GM10847 (cell line): ENCODE measurements around the gene DNAJB9.

ENCODE experiments used
- POLR2A ChIP-seq: IDR thresholded peaks from 2 replicates; pipeline ENCODE4 v1.6.1; 2011; ENCODE audit not compliant: insufficient read length; ENCODE audit errors: extremely low read depth

DNAJB9 gene

DNA sequence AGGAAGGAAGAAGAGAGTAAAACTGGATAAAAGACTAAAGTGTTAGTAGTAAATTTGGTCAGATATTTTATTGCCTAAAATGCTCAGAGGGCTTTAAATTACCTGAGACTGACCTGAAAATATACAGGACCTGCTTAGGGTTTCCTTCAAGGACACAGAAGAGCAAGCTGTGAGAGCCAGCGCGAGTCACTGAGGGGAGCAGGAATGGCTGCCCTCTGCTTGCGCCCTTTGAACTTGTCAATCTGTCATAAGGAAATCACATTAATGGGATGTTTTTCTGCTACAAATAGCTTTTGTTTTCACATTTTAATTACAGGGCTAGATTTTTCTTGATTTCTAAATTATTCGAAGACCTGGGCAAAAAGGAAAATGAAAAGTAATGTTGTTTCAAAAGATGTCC is 26.9 kb downstream of the DNAJB9 start:
- no peak for TF ChIP-seq POLR2A

DNA sequence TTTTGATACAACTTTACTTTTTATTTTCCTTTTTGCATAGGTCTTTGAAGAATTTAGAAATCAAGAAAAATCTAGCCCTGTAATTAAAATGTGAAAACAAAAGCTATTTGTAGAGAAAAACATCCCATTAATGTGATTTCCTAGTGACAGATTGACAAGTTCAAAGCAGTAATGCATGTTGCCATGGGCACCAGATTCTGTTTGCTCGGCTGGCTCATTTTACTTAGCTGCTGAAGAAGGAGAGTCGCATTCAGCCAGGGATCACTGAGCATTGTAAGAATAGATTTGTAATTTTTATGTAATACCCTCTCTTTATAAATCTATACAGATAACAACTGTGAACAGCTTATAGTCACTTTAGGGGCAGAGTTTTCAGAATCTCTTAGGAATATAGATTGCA is 28.5 kb downstream of the DNAJB9 start:
- no peak for TF ChIP-seq POLR2A

DNA sequence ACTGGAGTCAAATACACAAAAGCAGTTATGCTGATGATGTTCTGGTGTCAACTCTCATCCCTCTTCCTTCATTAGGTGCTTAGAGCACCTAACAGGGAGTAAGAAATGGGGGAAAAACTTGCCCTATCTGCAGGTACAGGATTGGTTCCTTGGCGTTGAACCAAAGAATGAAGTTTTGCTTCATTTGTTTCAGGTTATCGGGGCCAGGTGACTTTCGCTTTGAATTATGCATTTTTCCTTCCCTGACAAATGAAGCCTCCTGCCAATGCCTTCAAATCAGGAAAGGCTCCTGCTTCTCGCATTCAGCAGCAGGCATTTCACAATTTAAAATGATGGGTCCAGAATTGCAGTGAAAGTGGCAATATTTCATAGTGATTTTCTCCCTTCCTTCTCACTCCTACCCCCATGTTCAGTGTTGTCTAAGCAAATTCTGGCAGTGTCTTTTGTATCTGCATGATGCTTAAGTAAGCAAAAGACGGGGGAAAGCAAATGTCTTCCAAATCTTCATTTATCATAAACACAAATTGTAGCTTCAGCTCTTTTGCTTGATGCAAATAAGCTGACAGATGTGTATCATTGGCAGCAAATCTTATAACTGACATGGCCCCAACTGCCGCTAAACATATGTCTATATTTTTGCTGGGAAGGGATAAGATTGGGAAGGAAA is 29.4 kb downstream of the DNAJB9 start:
- TF ChIP-seq POLR2A, result no peak

DNA sequence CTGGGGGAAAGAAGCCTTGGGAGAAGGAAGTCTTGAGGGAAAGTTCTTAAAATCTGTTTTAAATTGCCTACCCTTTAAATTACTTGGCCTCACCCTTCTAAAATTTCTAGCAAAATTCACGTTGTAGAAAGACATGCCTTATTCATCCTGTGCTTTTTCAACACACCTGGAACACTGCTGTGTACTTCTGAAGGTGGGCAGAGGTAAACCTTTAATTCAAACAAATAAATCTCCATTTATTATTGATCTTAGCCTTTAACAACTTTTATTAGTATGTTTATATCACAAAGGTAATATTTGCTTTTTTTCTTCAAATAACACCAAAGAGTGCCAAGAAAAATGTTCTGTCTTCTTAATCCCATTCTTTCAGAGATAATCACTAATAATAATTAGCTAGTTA is 30.7 kb downstream of the DNAJB9 start:
- no peak for TF ChIP-seq POLR2A

DNA sequence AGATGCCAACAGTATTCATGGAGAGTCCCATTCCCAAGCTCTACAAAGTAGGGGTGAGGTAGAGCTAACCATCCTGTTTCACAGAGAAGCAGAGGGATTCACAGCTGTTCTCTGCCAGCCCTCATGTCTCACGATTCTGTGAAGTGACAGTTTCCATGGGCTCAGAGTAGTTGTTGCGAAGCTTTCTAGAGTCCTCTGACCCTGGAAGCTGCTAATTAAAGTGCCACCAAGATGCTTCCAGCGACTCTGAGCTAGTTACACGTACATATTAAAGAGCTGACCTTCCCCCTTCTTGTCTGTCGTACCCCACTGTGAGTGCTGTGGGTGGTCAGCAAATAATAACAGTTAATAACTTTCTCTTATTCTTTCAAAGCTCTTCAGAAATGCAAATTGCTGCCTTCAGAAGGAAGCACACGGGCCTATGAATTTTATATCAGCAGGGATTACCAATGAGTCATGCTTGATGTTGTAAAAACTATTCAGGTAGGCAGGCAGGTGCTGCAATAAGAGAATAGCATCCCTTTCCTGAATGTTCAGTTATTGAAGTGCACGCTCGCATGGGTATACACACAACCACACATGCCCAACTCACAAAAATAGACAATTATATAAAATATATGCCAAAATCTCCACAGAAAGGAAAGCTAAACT is 34.1 kb downstream of the DNAJB9 start:
- TF ChIP-seq POLR2A, result no peak

DNA sequence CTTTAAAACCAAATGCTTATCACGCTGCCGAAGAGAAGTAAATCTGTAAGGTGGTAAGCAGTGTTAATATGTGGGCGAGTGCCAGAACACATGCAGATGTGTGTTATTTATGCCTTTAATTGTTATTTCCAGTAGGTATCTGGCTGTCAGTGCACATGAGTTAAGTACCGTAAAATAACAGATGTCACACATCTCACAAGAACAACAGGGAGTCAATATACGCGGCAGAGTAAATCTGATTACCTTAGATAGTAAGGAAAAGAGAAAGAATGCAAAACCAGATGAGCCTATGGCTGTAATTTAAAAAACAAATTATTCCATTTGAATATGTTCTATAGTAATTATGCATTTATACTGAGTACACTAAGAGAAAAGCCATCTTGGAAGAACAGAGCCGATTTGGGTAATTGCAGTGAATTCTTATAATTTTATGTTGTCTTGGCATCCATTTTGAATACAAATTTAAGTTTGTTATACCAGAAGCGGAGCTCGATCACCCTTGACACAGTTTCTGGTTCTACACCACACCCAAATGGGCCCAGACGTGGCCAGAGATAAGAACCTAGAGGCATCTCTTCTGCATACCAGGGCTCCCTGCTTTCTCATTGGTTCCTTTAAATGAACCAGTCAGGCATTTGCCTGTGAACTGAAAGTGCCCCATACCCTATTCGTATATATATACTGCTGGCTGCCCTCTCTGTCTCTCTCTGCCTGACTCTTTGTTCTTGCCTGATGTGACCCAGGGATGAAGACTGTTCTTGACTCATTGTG is 34.8 kb downstream of the DNAJB9 start:
- no peak for TF ChIP-seq POLR2A

DNA sequence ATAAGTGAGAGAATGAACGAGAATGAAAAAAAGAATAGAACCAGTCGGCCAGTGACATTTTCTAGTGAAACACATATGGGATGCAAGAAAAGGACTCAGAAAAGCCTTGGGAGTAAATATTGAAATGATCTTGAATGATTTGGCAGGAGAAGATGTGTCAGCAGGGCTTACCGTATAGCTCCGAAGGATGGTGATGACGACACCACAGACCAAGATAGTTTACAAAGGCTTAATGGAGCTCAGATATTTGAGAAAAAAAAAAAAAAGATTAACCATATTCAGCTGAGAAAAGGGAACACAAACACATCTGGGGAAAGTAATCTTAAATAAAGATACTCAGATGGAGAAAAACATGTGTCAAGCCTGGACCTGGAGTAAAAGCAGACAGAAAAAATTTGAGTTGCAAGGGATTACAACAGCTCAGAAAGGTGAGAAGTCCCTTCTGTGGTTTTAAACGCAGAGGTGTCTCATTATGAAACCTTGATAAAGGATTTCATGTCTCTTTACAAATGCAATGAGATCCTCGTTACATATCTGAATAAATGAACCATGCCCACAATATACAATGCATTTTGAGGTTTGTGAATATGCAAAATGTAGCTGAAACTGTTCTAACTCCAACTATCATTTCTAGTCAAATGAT is 36.0 kb downstream of the DNAJB9 start:
- no peak for TF ChIP-seq POLR2A

DNA sequence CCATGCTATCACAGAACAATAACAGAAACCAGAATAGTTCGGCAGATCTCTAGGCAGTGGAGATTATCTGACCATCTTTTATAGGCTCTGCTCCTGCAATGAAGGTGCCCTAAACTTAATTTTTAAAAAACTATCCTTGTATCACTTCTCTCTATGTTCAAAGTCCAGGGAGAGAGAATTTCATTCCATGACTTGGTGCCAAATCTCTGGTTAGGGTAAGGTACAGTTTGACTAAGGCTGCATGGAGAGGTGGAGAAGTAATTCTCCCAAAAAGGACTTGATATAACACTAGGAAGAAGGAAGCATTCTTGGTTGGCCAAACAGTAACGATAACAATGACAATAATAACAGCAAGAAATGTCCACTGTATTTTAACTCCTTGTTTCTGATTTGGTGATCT is 40.0 kb downstream of the DNAJB9 start:
- TF ChIP-seq POLR2A, result no peak

DNA sequence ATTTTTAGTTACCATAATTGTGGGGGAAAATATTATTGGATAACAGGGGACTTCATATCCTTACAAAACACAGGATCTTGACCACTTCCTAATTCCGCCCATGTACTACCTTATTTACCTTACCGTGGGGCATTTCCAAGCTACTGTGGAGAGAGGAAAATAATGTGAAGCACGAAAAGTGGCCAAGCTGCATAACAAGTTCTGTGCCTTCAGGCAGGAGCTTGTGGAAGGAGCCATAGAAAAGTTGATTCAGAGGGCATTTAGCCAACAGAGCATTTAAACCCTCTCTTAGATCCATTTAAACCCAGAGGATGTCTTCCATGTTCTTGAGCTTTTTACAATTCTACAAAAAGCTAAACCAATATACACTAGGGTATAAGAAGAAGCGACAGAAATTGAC is 41.6 kb downstream of the DNAJB9 start:
- TF ChIP-seq POLR2A, result no peak

DNA sequence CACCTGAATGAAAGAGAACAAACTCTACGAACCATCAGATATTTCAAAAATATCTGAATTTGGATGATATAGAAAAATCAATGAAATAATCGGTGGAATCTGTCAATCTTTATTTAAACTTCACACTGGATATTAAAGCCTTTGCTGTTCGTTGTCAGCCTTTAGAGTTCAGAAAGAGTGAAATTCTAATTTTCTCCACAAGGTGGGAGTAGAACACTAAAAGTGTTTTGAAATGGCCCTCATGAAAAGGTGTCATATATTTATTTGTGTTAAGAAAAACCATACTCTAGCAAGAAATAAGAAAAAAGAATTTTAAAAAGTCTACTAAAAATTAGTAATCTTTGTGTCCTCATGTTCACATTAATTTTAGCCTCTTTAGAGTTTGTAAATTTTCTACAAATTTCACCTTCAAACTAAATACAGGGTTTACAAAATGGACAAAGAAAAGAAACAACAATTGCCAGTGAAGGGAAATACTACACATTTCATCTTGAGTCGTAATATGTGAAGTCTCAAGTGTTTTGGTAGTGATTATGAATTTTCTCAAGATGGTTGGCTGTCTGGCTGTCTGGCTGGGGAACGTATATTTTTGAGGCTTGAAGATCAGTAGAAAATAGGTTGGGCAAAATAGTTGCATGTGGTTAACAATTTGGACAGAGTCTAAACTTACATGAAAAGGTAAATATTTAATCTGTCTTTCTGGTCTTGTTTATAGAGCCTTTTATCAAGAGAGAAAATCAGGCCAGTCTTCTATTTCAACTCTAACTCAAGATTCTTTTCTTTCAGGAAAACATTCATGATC is 43.7 kb downstream of the DNAJB9 start:
- TF ChIP-seq POLR2A, result no peak

DNA sequence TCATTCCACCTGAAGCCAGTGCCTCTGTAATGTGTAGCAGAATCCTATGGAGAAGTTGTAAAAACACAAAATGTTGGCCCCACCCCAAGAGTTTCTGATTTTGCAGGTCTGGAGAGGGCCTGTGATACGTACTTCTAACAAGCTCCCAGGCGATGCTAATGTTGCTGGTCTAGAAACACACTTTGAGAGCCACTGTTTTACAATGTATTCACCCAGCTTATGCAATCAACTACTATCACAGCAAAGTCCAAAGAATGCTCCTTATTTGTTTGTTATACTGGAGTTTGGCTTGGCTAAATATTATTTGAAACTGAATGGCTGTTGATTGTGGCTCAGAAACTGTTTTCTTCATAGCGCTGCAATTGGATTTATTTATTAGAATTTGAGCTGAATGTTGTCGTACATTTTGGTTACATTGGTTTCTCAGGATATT is 44.3 kb downstream of the DNAJB9 start:
- TF ChIP-seq POLR2A, result no peak

DNA sequence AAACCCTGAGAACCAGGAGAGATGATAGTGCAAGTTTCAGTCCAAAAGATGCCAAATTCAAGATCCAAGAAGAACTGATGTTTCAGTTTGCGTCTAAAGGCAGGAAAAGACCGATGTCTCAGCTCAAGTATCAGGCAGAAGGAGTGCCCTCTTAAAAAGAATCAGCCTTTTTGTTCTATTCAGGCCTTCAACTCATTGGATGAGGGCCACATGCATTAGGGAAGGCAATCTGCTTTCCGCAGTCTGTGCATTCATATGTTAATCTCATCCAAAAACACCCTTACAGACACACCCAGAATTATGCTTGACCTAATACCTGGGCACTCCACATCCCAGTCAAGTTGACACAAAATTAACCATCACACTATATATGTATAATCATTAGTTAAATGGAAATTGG is 45.2 kb downstream of the DNAJB9 start:
- TF ChIP-seq POLR2A, result no peak

DNA sequence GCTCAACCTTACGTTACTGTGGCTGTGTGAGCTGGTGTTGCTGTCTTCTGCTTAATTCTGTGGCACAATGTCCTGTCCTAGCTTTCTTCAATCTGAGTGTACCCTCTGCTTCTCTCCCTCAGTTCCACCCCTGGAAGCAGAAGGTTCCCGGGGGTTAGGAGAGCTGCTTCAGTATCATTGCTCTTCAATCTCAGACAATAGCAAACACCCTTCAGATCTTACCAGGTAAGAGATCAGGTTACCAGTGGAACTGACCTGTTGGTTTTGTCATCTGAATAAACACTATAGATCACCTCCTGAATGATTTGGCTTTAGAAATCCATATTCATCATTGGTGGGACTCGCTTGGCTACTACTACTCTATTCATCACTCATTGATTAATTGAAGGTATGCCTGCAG is 48.4 kb downstream of the DNAJB9 start:
- no peak for TF ChIP-seq POLR2A

DNA sequence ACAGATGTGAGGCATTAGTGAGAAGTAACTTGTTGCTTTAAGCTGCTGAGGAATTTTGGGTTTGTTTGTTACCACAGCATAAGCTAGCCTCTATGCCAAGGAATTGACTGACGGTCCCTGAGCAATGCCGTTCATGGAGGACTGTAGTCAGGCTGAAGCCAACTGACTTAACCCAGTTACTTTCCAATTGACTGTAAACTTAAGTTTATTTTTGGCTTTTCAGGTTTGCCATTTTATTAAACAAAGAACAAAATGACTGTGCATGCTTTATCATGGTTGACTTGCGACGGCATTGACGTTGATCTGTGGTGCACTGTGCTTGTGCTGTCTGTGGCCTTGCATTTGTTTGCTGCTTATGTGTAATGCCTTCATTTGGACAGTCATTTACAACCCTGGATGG is 53.5 kb downstream of the DNAJB9 start:
- TF ChIP-seq POLR2A, result no peak
